HG02588 (cell line): ENCODE data around the gene SLC6A7.

ENCODE experiments used
- ATAC-seq: cut with Tn5 transposase; IDR thresholded peaks from one replicate; pipeline ENCODE4 v1.9.1; 2021; ENCODE audit warnings: mild to moderate bottlenecking, moderate library complexity; ENCODE audit not compliant: unreplicated experiment

Gene SLC6A7

DNA sequence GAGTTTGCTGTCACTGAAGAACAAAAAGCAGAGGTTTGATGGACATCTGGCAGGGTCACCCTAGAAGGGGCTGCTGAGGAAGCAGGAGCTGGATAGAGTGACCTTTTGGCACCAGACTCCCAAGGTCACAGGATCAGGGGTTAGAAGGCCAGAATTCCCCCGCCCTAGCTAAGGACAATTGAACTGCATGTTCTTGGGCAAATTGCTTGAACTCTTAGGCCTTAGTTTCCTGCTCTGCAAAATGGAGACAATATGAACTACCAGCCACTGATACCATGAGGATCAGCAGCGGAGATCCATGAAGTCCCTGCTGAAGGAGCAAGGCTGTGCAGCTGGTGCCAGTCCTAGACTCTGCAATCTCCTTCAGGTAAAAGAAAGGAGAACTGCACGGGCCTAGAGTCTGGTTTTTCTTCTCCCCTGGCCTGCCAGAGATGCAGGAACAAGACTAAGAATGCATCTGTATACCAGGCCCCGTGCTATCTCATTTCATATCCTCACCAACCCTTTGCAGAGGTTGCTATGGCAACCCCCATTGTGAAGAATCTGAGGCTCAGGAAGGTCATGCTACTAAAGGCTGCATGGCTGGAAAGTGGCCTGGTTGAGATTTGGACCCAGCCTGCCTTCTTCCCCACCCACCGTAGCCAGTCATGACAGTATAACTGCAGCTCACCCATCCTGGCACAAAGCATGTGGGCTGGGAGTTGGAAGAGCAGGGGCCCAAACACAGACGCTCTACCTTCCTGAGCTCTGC lies 66.0 kb downstream of the SLC6A7 start:
- ATAC-seq = no peak

DNA sequence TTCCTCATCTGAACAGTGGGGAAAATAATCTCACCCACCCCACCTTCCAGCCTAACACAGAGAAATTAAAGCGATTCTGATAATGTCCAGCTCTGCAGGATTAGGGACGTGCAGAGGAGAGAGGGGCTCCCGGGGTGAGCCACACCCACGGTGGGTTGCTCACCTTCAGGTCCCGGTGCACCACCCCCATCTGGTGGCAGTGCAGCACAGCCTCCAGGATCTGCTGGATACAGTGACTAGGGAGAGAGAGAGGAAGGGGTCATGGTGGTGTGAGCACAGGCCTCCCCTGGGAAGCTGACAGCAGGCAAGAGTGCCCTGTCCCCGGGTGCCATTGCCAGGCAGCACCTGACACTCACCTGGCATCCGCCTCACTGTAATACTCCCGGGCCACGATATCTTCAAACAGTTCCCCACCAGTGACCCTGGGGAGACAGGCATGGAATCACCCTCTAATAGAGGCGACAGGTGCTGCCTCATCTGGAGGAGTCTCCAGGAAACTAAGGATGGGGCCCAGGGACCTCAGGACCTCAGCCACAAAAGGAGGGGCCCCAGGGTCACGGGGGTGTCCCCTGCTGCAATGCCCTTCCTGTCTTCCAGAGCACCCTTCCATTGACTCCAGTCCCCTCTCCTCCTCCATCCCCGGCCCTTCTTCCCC lies 66.7 kb downstream of the SLC6A7 start:
- no peak for ATAC-seq

- ATAC-seq = no peak
Measured at GRCh38 chr5:150257424-150257823, 67.6 kb downstream of the SLC6A7 start.

- no peak for ATAC-seq
Measured at GRCh38 chr5:150258130-150258529, 68.3 kb downstream of the SLC6A7 start.
